Activated T-cell treated with anti-CD3 and anti-CD28 coated beads, Interleukin-2, amount 50 U/mL, for 24 hours (primary cell): Measurements from ENCODE around the gene EXOSC5.
"Not testable (repeated sequence)": the region's sequence is repeated elsewhere in the genome, so short reads cannot be mapped to it uniquely, and the experiment has no call there.

Experiments
- DNase-seq: peaks from one replicate; pipeline ENCODE4 v3.0.0-alpha.2; 2020
- H3K27ac Mint-ChIP-seq: 2 replicates; pipeline ENCODE4 v1.8.0; 2020; ENCODE audit warnings: mild to moderate bottlenecking, mixed read lengths
- H3K27me3 Mint-ChIP-seq: 2 replicates; pipeline ENCODE4 v1.8.0; 2020; ENCODE audit warnings: mixed read lengths
- H3K36me3 Mint-ChIP-seq: 2 replicates; pipeline ENCODE4 v1.8.0; 2020; ENCODE audit warnings: low read depth, mixed read lengths
- H3K4me1 Mint-ChIP-seq: 2 replicates; pipeline ENCODE4 v1.8.0; 2020; ENCODE audit warnings: low read depth, mixed read lengths
- H3K4me3 Mint-ChIP-seq: 2 replicates; pipeline ENCODE4 v1.8.0; 2020; ENCODE audit warnings: mild to moderate bottlenecking, moderate library complexity, mixed read lengths
- H3K9me3 Mint-ChIP-seq: 2 replicates; pipeline ENCODE4 v1.8.0; 2020; ENCODE audit warnings: mixed read lengths

EXOSC5 gene

DNA sequence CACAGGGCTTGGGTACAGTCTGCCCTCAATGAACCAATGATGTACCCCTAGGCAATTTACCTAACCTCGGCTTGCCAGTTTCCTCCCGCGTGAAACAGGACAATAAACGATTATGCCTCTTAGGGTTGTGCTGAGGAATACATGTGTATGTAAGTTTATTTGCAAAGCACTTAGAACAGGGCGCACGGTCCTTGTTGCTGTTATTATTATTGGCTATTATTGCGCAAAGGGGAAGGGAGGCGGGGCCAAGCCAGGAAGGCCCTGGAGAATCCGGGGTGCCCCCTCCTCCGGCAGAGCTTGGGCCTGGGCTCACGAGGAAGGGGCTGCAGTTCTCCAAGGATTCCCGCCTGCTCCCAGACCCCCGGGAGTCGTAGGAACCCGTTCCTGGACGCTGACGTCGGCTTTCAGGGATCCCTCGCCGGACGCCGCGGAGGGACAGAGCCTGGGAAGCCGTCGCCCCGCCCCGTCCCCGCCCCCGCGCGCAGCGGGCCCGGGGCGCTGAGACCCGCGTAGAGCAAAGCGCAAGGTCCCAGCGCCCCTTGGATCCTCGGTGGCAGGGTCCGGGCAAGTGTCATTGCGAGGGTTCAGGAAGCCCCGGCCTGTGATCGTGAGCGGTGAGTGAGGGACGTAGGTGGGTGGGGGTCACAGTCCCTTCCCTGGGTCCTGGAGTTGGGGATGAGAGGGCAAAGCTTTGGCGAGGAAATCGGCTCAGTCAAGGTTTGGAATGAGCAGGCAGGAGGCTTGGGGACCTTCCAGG lies 20.7 kb downstream of the EXOSC5 start, which contains the start of gene TMEM91:
Gene TMEM91, plus strand, starts transcription at position 293 of the 757 bp plus-strand sequence. CDS start 1,777 bp downstream, outside the sequence.
- peak; percentile 50 for DNase-seq

GRCh38 chr19:41373993-41374392 lies 23.2 kb downstream of the EXOSC5 start:
- no peak for DNase-seq
- Mint-ChIP-seq H3K36me3 (peaks cover 2% of the 10 kb centered on the region), H3K4me1 (peaks cover 14% of the 10 kb centered on the region), H3K4me3 (no peak overlapping the region), H3K9me3 (no peaks in the 10 kb centered on the region), H3K27me3 (no peaks in the 10 kb centered on the region), H3K27ac (no peak overlapping the region)

More for the DNA sequence above, 20.7 kb downstream of the EXOSC5 start, which contains the start of gene TMEM91:
- H3K36me3 Mint-ChIP-seq = peaks cover 2% of the 10 kb centered on the region
- H3K4me3 Mint-ChIP-seq = peak within 1 kb of the TSS; percentile 65
- H3K27ac Mint-ChIP-seq = peak within 1 kb of the TSS; percentile 68
- H3K4me1 Mint-ChIP-seq = peaks cover 14% of the 10 kb centered on the region
- no peaks in the 10 kb centered on the region for H3K27me3 Mint-ChIP-seq
- no peaks in the 10 kb centered on the region for H3K9me3 Mint-ChIP-seq

GRCh38 chr19:41372501-41372900 lies 24.7 kb downstream of the EXOSC5 start:
- Mint-ChIP-seq H3K9me3 (no peaks in the 10 kb centered on the region), H3K27me3 (no peaks in the 10 kb centered on the region), H3K4me3 (no peak overlapping the region), H3K27ac (no peak overlapping the region), H3K4me1 (peaks cover 16% of the 10 kb centered on the region), H3K36me3 (peaks cover 2% of the 10 kb centered on the region)
- DNase-seq = no peak

GRCh38 chr19:41371541-41371940 lies 25.6 kb downstream of the EXOSC5 start:
- no peak for DNase-seq
- Mint-ChIP-seq H3K4me3 (no peak overlapping the region), H3K27ac (no peak overlapping the region), H3K27me3 (no peaks in the 10 kb centered on the region), H3K4me1 (peaks cover 12% of the 10 kb centered on the region), H3K36me3 (peaks cover 2% of the 10 kb centered on the region), H3K9me3 (no peaks in the 10 kb centered on the region)

GRCh38 chr19:41371119-41371518 lies 26.0 kb downstream of the EXOSC5 start:
- H3K27me3 Mint-ChIP-seq, DNase-seq, H3K4me3 Mint-ChIP-seq, H3K9me3 Mint-ChIP-seq, H3K27ac Mint-ChIP-seq, H3K36me3 Mint-ChIP-seq: not testable (repeated sequence)
- peaks cover 13% of the 10 kb centered on the region for H3K4me1 Mint-ChIP-seq

DNA sequence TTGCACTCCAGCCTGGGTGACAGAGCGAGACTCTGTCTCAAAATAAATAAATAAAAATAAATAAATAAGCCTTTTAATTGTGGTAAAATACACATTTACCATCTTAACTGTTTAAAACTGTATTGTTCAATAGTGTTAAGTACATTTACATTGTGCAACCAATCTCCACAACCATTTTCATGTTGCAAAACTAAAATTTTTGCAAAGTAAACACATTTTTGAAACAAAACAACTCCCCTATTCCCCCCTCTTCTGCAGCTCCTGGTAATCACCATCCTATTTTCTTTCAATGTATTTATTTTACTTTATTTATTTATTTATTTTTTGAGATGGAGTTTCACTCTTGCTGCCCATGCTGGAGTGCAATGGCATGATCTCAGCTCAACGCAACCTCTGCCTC lies 27.4 kb downstream of the EXOSC5 start:
- Mint-ChIP-seq H3K4me3 (no peak overlapping the region), H3K27me3 (no peaks in the 10 kb centered on the region), H3K4me1 (peaks cover 9% of the 10 kb centered on the region), H3K27ac (no peak overlapping the region), H3K9me3 (no peaks in the 10 kb centered on the region), H3K36me3 (peaks cover 4% of the 10 kb centered on the region)
- DNase-seq = no peak

GRCh38 chr19:41367848-41368301 lies 29.3 kb downstream of the EXOSC5 start:
- H3K36me3 Mint-ChIP-seq = peaks cover 10% of the 10 kb centered on the region
- peaks cover 21% of the 10 kb centered on the region for H3K4me1 Mint-ChIP-seq
- DNase-seq = no peak
- H3K27me3 Mint-ChIP-seq = no peaks in the 10 kb centered on the region
- peak overlapping the region; percentile 27 for H3K27ac Mint-ChIP-seq
- H3K9me3 Mint-ChIP-seq = no peaks in the 10 kb centered on the region
- no peak overlapping the region for H3K4me3 Mint-ChIP-seq

DNA sequence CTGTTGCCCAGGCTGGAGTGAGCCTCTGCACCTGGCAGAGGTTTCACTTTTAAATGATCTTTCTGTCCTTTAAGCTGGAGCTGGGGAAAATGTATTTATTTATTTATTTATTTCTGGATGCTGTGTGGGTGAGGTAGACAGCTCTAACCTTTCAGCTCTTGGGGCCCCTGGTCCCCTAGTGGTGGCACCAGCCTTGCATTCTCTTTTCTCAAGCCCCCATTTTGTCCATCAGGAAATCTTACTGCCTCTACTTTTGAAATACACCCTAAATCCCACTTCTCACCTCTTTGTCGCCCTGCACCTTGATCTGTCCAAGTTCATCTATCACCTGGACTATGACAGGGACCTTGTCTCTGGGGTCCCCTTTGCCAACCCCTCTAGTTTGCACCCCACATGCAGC lies 31.1 kb downstream of the EXOSC5 start:
- peaks cover 18% of the 10 kb centered on the region for H3K36me3 Mint-ChIP-seq
- H3K27ac Mint-ChIP-seq = no peak overlapping the region
- no peaks in the 10 kb centered on the region for H3K9me3 Mint-ChIP-seq
- no peak overlapping the region for H3K4me3 Mint-ChIP-seq
- peaks cover 29% of the 10 kb centered on the region for H3K4me1 Mint-ChIP-seq
- no peak for DNase-seq
- no peaks in the 10 kb centered on the region for H3K27me3 Mint-ChIP-seq

DNA sequence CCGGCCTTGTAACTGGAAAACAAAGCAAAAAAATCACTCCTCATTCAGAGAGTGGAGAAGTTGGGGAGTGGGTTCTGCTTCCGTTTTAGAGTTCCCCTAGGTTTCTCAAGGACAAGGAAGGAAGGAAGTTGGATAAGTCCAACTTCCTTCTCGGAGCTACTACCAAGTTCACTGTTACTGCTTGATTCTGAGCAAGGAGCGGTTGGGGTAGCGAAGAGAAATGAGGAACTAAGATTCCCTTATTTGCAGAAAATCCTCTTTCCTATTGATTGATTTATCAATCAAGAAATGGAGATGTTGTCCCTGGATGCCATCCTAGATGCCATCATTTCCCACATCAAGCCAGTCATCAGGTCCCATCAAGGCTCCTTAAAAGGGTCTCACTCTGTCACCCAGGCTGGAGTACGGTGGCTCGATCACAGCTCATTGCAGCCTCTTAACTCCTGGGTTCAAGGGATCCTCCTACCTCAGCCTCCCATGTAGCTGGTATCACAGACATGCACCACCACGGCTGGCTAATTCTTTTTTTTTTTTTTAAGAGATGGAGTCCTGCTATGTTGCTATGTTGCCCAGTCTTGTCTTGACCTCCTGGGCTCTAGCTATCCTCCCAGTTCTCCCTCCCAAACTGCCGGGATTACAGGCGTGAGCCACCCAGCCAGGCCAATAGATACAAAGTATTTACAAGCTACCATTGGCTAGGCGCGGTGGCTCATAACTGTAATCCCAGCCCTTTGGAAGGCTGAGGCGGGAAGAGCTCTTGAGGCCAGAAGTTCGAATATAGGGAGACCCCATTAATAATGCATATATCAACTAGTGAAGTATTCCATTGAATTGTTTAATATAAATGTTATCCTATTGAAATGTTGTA lies 32.4 kb downstream of the EXOSC5 start:
- DNase-seq = no peak
- Mint-ChIP-seq H3K4me3 (peak overlapping the region; percentile 91), H3K4me1 (peaks cover 31% of the 10 kb centered on the region), H3K9me3 (no peaks in the 10 kb centered on the region), H3K36me3 (peaks cover 22% of the 10 kb centered on the region), H3K27me3 (no peaks in the 10 kb centered on the region), H3K27ac (peak overlapping the region; percentile 100)

- no peaks in the 10 kb centered on the region for H3K27me3 Mint-ChIP-seq
- DNase-seq = peak; percentile 98
- peak within 1 kb of the TSS; percentile 91 for H3K4me3 Mint-ChIP-seq
- H3K36me3 Mint-ChIP-seq = peaks cover 22% of the 10 kb centered on the region
- no peaks in the 10 kb centered on the region for H3K9me3 Mint-ChIP-seq
- H3K27ac Mint-ChIP-seq = peak within 1 kb of the TSS; percentile 100
- peaks cover 33% of the 10 kb centered on the region for H3K4me1 Mint-ChIP-seq
These were observed 33.2 kb downstream of the EXOSC5 start, which contains the start of gene B9D2 for GRCh38 chr19:41363753-41364523. Gene B9D2, minus strand, starts transcription at chr19:41364149. Its CDS starts 630 bp downstream, at chr19:41363519.

GRCh38 chr19:41363371-41363752 lies 33.8 kb downstream of the EXOSC5 start:
- DNase-seq = no peak
- Mint-ChIP-seq H3K9me3 (no peaks in the 10 kb centered on the region), H3K4me1 (peaks cover 35% of the 10 kb centered on the region), H3K27ac (peak overlapping the region; percentile 100), H3K4me3 (peak overlapping the region; percentile 91), H3K36me3 (peaks cover 22% of the 10 kb centered on the region), H3K27me3 (no peaks in the 10 kb centered on the region)

DNA sequence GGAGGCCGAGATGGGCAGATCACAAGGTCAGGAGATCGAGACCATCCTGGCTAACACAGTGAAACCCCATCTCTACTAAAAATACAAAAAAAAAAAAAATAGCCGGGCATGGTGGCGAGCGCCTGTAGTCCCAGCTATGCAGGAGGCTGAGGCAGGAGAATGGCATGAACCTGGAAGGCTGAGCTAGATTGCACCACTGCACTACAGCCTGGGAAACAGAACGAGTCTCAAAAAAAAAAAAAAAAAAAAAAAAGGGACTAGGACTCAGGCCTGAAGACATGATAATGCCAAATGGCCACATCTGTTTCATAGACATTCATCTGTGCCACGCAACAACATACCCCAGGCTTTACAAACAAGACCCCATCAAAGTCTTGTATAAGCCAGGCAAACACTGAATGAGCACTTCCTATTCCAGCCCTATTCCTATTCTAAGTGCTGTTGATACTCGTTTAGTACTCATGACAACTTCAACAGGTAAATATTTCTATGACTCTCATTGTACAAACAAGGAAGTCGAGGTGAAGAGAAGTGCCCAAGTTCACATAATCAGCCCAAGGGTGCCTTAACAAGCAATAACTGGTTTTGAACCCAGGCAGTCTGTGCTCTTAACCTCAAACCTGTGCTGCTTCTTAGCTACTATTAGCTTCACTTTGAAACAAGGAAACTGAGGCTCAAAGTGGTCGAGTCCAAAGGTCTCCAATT lies 34.9 kb downstream of the EXOSC5 start:
- DNase-seq = no peak

DNA sequence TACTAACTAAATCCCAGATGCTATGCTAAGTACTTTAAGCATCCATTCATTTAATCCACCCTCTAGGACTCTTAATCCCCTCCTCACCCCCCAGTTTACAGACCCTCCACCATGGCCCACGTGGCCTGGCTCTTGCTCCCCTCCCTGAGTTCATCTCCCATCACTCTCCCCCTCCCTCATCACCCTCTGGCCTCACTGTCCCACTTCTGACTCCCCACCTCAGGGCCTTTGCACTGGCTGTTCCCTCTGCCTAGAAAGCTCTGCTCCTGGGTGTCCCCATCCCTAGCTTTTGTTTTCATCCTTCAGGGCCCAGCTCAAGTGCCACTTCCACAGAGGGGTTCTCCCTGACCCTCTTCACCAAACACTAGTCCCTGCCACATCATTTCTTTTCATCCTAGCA lies 37.4 kb downstream of the EXOSC5 start:
- no peak for DNase-seq
- H3K27ac Mint-ChIP-seq = peak overlapping the region; percentile 53
- peaks cover 60% of the 10 kb centered on the region for H3K4me1 Mint-ChIP-seq
- H3K4me3 Mint-ChIP-seq = no peak overlapping the region
- peaks cover 25% of the 10 kb centered on the region for H3K36me3 Mint-ChIP-seq
- H3K9me3 Mint-ChIP-seq = no peaks in the 10 kb centered on the region
- no peaks in the 10 kb centered on the region for H3K27me3 Mint-ChIP-seq

More for the DNA sequence above, 34.9 kb downstream of the EXOSC5 start:
- Mint-ChIP-seq H3K9me3 (no peaks in the 10 kb centered on the region), H3K4me1 (peaks cover 43% of the 10 kb centered on the region), H3K36me3 (peaks cover 22% of the 10 kb centered on the region), H3K4me3 (peak overlapping the region; percentile 91), H3K27me3 (no peaks in the 10 kb centered on the region), H3K27ac (peak overlapping the region; percentile 100)
